ENCODE data around the gene SLC4A5.
"Not testable (repeated sequence)": the region's sequence is repeated elsewhere in the genome, so short reads cannot be mapped to it uniquely, and the experiment has no call there.

Gene SLC4A5

GRCh38 chr2:74194799-74195198 is 148.4 kb downstream of the SLC4A5 start:
- DNase-seq, result no peak

GRCh38 chr2:74191596-74192380 is 151.4 kb downstream of the SLC4A5 start:
- DNase-seq, result no peak

GRCh38 chr2:74188696-74189095 is 154.5 kb downstream of the SLC4A5 start:
- no peak for DNase-seq

- no peak for DNase-seq
These were observed 155.1 kb downstream of the SLC4A5 start for GRCh38 chr2:74188018-74188601.

GRCh38 chr2:74186706-74187105 is 156.5 kb downstream of the SLC4A5 start:
- not testable (repeated sequence) for DNase-seq

- no peak for DNase-seq
These were observed 157.2 kb downstream of the SLC4A5 start for GRCh38 chr2:74186038-74186437.

- no peak for DNase-seq
These were observed 159.3 kb downstream of the SLC4A5 start for GRCh38 chr2:74183878-74184277.

GRCh38 chr2:74181739-74182138 is 161.5 kb downstream of the SLC4A5 start:
- no peak for DNase-seq

GRCh38 chr2:74179063-74179865 is 164.0 kb downstream of the SLC4A5 start:
- no peak for DNase-seq

- DNase-seq, result peak; percentile 97
These were observed 164.8 kb downstream of the SLC4A5 start, which contains the start of gene MOB1A for GRCh38 chr2:74178211-74179062. MOB1A (minus strand) TSS chr2:74178879; CDS start chr2:74178674, 205 bp downstream.

GRCh38 chr2:74177696-74178095 is 165.5 kb downstream of the SLC4A5 start:
- DNase-seq, result no peak

- DNase-seq, result no peak
These were observed 168.3 kb downstream of the SLC4A5 start for GRCh38 chr2:74174909-74175308.

GRCh38 chr2:74168739-74169138 is 174.5 kb downstream of the SLC4A5 start:
- no peak for DNase-seq
